ENCODE results near the gene CNTNAP2. TPM values are rescaled to one million over a fixed set of nuclear protein-coding genes. Genes with fewer than 3 reads are reported as not detected.

The CNTNAP2 gene
- total and polyA plus RNA-seq, 2 of the 13 experiments (the other 11 are each of a cell fraction or from before 2014, with no cell fraction given) = 0.40 to 0.42 TPM

DNA sequence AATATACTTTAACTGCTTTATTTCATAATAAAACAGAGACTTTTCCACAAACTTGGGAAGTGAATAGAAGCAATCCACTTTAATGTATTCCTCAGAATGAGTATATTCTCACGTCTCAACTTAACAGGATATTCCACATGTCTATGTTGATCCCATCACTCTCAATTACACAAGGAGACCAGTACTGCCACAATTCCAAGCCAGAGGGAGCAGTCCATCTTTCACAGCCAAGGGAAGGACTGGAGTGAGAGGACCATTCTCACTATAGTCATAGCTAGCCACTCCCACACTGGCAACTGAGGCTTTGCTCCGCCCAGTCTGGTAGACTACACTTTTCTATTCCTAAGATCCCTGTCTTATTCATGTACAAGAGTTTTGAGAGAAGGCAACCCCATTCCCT, 553.9 kb downstream of the CNTNAP2 start:
- H3K79me2 ChIP-seq (ENCODE audit: insufficient read depth, low read length) = no peaks in the 10 kb centered on the region
- 33% methylated on average over 2 of the region's 2 CpGs for WGBS (ENCODE audit: low lambda C conversion rate)
- H3K4me2 ChIP-seq (ENCODE audit: low read depth, low read length) = no peak overlapping the region
- no peak overlapping the region for H3K4me3 ChIP-seq (replicated peaks in 1 of 3; ENCODE audit: insufficient read depth in 1 of 3, low read depth in 2 of 3, low read length in 3 of 3)
- no peaks in the 10 kb centered on the region for H4K20me1 ChIP-seq (ENCODE audit: insufficient read depth, low read length)
- H3K27ac ChIP-seq (ENCODE audit: extremely low read length, insufficient read depth, low read length) = no peak overlapping the region
- H3K27me3 ChIP-seq (ENCODE audit: control insufficient read depth in 1 of 2, insufficient read depth in 2 of 2, low read length in 2 of 2) = no peaks in the 10 kb centered on the region
- in situ Hi-C loops (cut with HindIII; ENCODE audit: extremely low pct_ligation_motif_present, low pct_unique_long_range_greater_than_20kb) = no loop called here
- H3K4me1 ChIP-seq (ENCODE audit: insufficient read depth, low read length) = no peaks in the 10 kb centered on the region
- CTCF ChIA-PET (ENCODE audit: low intra/inter-chr PET ratio, low total read pairs) = no interaction called here
- no peak for FAIRE-seq
- H2AFZ ChIP-seq (ENCODE audit: low read length) = no peak overlapping the region
- intact Hi-C loops (cut with micrococcal nuclease; ENCODE audit: unreplicated experiment) = no loop called here
- no peak overlapping the region for H3K9ac ChIP-seq (ENCODE audit: insufficient read depth, low read depth, low read length)
- POLR2A ChIA-PET = no interaction called here
- DNase-seq (ENCODE audit: low spot score) = no peak
- ATAC-seq = no peak
- H3K36me3 ChIP-seq (replicated peaks in 1 of 2; ENCODE audit: control insufficient read depth in 1 of 2, insufficient read depth in 2 of 2, low read length in 2 of 2) = no peaks in the 10 kb centered on the region
- no TSS peak for BruUV-seq (replicated peaks)
- H3K9me3 ChIP-seq (ENCODE audit: low read length) = peaks cover 85% of the 10 kb centered on the region
- no peak for TF ChIP-seq FOXM1 (CRISPR knock-in tag; IDR thresholded peaks at IDR 0.05)

GRCh38 chr7:146681487-146681886, 564.9 kb downstream of the CNTNAP2 start:
- no peak overlapping the region for H3K27ac ChIP-seq (ENCODE audit: extremely low read length, insufficient read depth, low read length)
- no peaks in the 10 kb centered on the region for H3K79me2 ChIP-seq (ENCODE audit: insufficient read depth, low read length)
- H3K4me2 ChIP-seq (ENCODE audit: low read depth, low read length) = no peak overlapping the region
- intact Hi-C loops (cut with micrococcal nuclease; ENCODE audit: unreplicated experiment) (no loop called here), in situ Hi-C loops (cut with HindIII; ENCODE audit: extremely low pct_ligation_motif_present, low pct_unique_long_range_greater_than_20kb) (no loop called here)
- H3K4me1 ChIP-seq (ENCODE audit: insufficient read depth, low read length) = no peaks in the 10 kb centered on the region
- FAIRE-seq (no peak), ATAC-seq (no peak), DNase-seq (ENCODE audit: low spot score) (no peak)
- BruUV-seq (replicated peaks) = no TSS peak
- H3K27me3 ChIP-seq (ENCODE audit: control insufficient read depth in 1 of 2, insufficient read depth in 2 of 2, low read length in 2 of 2) = no peaks in the 10 kb centered on the region
- no peak overlapping the region for H2AFZ ChIP-seq (ENCODE audit: low read length)
- H3K9ac ChIP-seq (ENCODE audit: insufficient read depth, low read depth, low read length) = no peak overlapping the region
- no peaks in the 10 kb centered on the region for H3K36me3 ChIP-seq (replicated peaks in 1 of 2; ENCODE audit: control insufficient read depth in 1 of 2, insufficient read depth in 2 of 2, low read length in 2 of 2)
- H4K20me1 ChIP-seq (ENCODE audit: insufficient read depth, low read length) = no peaks in the 10 kb centered on the region
- H3K9me3 ChIP-seq (ENCODE audit: low read length) = peaks cover 66% of the 10 kb centered on the region
- TF ChIP-seq HNRNPK (IDR thresholded peaks at IDR 0.05; ENCODE audit: low read depth, low read length, poor library complexity, severe bottlenecking) (peak; percentile 66), KLF16 (CRISPR knock-in tag; IDR thresholded peaks at IDR 0.05) (no peak), HDAC2 (CRISPR knock-in tag; IDR thresholded peaks at IDR 0.05) (no peak)
- H3K4me3 ChIP-seq (replicated peaks in 1 of 3; ENCODE audit: insufficient read depth in 1 of 3, low read depth in 2 of 3, low read length in 3 of 3) = no peak overlapping the region
- POLR2A ChIA-PET = no interaction called here
- CTCF ChIA-PET (ENCODE audit: low intra/inter-chr PET ratio, low total read pairs) = no interaction called here
